ENCODE results near the gene CARHSP1.

CARHSP1 gene

DNA sequence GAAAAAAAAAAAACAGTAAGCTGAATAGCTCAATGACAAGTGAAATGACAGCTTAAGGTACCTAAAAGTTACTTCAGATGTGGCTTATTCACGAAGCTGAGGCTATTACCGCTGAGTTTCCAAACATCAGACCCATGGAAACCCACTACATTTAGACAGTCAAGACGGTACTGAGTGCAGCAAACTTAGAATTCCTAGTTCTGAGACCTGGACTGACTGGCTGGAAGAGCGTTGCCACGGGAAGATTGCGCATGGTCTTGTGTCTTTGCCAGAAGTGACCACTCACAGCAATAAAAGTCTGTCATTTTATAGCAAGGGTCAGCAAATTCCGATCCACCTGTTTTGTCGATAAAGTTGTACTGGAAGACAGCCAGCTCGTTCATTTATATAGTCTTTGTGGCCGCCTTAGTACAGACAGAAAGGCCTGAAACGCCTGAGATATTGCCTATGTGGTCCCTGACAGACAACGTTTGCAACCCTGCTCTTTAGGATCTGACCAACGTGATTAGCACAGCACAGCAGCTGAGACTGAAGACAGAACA is 32.6 kb upstream of the CARHSP1 start:
- no peak overlapping the region for H3K4me3 ChIP-seq (replicated peaks in 1 of 2; ENCODE audit: low read depth in 2 of 2, low read length in 2 of 2)
- no peak for DNase-seq (ENCODE audit: low read depth in 2 of 2)
- TF ChIP-seq, protein P1, sequence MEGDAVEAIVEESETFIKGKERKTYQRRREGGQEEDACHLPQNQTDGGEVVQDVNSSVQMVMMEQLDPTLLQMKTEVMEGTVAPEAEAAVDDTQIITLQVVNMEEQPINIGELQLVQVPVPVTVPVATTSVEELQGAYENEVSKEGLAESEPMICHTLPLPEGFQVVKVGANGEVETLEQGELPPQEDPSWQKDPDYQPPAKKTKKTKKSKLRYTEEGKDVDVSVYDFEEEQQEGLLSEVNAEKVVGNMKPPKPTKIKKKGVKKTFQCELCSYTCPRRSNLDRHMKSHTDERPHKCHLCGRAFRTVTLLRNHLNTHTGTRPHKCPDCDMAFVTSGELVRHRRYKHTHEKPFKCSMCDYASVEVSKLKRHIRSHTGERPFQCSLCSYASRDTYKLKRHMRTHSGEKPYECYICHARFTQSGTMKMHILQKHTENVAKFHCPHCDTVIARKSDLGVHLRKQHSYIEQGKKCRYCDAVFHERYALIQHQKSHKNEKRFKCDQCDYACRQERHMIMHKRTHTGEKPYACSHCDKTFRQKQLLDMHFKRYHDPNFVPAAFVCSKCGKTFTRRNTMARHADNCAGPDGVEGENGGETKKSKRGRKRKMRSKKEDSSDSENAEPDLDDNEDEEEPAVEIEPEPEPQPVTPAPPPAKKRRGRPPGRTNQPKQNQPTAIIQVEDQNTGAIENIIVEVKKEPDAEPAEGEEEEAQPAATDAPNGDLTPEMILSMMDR (IDR thresholded peaks at IDR 0.05; ENCODE audit: low read depth, low read length) = no peak

- TF ChIP-seq, protein P1 (IDR thresholded peaks at IDR 0.05; ENCODE audit: low read depth, low read length) = no peak
- H3K4me3 ChIP-seq (replicated peaks in 1 of 2; ENCODE audit: low read depth in 2 of 2, low read length in 2 of 2) = no peak overlapping the region
- no peak for DNase-seq (ENCODE audit: low read depth in 2 of 2)
Measured at GRCh38 chr16:8900343-8900742, 31.5 kb upstream of the CARHSP1 start.

DNA sequence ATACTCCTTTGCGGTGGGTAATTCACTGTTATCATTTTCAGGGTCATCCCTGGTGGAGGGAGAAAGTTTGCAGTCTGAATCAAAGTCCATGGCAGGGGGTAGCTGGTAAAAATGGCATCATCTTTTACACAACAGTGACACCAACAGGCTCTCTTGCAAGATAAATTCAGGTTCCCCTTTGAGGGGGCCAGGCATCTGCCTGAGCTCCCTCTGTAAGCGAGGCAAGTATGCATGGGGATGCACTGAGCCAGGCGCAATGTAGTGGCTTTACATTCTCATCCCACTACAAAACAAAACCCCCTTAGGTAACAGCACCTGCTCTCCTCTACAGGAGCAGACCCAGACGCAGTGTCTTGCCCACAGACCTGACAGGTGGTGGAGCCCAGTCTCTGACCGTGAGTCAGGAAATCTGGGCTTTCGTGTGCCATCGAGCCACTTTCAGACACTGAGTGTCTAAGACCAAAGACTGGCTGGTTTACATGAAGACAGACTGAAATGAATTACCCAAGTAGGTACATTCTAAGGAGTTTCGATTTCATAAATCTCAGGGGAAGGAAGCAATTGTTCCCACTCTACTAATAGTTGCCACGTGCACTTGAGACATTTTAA is 31.0 kb upstream of the CARHSP1 start:
- H3K4me3 ChIP-seq (replicated peaks in 1 of 2; ENCODE audit: low read depth in 2 of 2, low read length in 2 of 2) = no peak overlapping the region
- TF ChIP-seq, protein P1 (IDR thresholded peaks at IDR 0.05; ENCODE audit: low read depth, low read length) = no peak
- no peak for DNase-seq (ENCODE audit: low read depth in 2 of 2)

DNA sequence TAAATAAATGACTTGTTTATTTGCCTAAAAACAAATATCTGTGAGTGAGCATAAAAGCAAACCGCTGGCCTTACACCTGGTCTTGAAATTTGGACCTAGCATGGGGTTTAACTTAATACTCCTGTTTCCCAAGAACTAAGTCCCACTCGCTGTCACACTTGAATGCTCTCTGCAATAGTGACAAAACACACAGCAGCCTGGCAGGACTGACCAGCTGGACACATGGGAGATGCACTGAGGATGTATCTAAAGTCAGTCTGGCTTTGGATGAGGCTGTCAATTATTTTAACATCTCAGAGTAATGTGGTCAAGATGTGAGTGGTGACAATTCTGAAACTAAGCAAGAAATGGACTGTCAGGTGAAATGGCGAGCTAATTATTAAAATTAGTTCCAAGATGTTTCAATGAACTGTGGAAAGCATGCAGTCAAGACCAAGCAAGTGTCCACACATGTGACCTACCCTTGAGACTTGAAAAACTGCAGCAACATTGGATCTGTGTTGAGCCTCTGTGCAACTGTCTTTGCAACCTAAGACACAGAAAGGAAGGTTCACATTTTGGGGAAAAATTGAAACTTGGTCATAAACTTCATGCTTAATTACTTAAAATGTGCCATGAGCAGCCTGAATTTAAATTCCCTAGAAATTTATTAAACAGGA is 30.0 kb upstream of the CARHSP1 start:
- no peak overlapping the region for H3K4me3 ChIP-seq (replicated peaks in 1 of 2; ENCODE audit: low read depth in 2 of 2, low read length in 2 of 2)
- DNase-seq (ENCODE audit: low read depth in 2 of 2) = no peak
- TF ChIP-seq, protein P1 (IDR thresholded peaks at IDR 0.05; ENCODE audit: low read depth, low read length) = no peak

DNA sequence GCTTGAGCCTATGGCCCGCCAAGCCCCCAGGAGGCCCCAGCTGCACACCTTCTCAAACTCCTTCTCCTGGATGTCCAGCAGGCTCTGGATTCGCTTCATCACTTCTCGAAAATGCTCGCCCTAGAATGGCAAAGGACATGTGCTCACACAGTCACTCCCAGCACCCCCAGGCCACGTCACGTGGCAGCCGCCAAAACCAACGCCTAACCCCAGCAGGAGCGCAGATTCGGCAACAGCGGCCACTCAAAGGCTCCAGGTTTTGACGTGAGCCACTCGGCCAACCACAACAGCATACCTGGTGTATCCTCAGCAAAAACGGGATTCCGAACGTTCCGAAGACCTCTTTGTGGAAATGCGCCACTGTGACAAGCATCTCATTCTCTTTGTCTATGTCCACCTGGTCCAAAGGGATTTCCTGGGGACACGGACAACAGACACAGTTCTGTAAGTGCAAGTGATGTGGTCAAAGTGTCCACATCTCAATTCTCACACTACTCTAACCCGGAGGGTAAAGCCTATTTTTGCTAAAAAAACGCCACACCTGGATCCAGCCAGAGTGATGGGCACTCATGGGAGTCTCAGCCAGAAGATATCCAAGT is 26.0 kb upstream of the CARHSP1 start:
- TF ChIP-seq, protein P1 (IDR thresholded peaks at IDR 0.05; ENCODE audit: low read depth, low read length) = no peak
- DNase-seq (ENCODE audit: low read depth in 2 of 2) = no peak

DNA sequence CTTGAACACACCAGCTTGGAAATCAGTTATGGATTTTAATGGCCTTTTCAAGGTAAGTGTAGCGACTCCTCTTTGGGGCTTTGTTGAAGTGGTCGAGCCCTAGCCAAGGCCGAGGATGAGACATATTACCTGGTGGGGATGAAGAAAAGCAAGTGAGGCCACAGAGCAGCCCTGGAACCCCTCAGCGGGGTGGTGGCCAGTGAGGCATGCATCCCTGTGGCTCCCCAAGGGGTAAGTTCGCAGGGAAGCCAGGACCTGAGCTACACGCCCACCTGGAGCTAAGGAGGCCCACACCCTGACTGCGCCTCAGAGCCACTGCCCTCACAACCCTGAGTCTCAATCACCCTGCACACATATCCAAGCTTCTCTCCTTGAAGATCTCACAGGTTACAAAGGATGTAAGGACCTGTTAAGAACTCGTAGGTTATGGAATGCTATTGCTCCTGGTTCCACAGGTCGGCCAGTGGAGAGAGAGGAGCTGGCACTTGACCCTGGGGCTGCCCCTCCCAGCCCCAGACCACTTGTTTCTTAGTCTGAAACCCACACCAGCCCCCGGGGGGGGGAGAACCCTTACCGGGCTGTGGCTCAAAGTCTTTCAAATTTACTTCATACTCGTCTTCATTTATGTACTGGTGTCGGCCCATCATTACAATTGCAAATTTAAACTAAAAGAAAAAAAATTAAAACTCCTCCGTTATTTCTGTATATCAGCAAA is 25.3 kb upstream of the CARHSP1 start:
- DNase-seq (ENCODE audit: low read depth in 2 of 2) = no peak
- TF ChIP-seq, protein P1 (IDR thresholded peaks at IDR 0.05; ENCODE audit: low read depth, low read length) = no peak
- H3K4me3 ChIP-seq (replicated peaks in 1 of 2; ENCODE audit: low read depth in 2 of 2, low read length in 2 of 2) = no peak overlapping the region

More for the DNA sequence above, 26.0 kb upstream of the CARHSP1 start:
- H3K4me3 ChIP-seq (replicated peaks in 1 of 2; ENCODE audit: low read depth in 2 of 2, low read length in 2 of 2) = no peak overlapping the region

Measured in cardiac fibroblast (primary cell).